HG03159 (cell line): ENCODE measurements around the gene GJB5.

Experiments used
- ATAC-seq: cut with Tn5 transposase; IDR thresholded peaks from one replicate; pipeline ENCODE4 v1.9.1; 2021; ENCODE audit warnings: mild to moderate bottlenecking, moderate library complexity; ENCODE audit not compliant: unreplicated experiment

GJB5 gene

DNA sequence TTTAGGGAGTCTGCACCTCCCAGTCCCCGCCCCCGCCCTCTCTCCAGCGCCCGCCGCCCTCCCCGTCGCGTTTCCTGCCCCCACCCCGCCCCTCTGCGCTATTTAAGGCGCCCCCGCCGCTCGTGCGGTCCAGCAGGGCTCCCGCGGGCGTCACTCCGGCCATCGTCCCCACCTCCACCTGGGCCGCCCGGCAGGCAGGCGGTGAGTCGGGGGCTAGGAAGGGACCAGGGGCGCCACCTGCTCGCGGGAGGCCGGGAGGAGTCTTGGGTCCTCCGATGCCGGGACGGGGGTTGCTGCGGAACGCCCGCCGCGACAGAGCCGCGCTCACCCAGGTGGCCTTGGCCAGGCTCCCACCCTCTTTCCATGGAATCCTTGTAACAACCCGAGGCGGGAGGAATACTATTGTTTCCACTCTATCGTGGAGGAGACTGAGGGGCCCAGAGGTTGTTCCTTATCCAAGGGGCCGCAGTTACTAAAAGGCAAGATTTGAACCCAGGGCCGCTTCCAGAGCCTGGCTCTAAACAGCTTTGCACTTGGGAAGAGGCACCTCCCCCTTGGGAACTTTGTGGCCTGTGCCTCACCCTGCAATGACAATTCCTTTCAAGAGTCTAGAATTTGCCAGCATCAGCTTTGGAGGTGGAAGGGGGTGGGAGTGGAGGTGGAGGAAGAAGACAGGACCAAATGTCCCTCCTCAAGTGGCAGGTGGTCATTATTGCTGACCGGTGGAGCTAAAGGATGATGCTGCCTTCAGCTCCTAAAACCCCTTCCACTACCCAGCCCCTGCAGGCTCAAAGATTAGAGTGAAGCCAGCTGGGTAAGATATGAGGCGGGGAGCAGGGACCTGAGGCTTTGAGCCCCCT lies 38.3 kb downstream of the GJB5 start, which contains the start of gene GJA4:
TSS of gene GJA4 (plus strand) at position 132 of the 860 bp plus-strand sequence. CDS start 1,215 bp downstream, outside the sequence.
- no peak for ATAC-seq

DNA sequence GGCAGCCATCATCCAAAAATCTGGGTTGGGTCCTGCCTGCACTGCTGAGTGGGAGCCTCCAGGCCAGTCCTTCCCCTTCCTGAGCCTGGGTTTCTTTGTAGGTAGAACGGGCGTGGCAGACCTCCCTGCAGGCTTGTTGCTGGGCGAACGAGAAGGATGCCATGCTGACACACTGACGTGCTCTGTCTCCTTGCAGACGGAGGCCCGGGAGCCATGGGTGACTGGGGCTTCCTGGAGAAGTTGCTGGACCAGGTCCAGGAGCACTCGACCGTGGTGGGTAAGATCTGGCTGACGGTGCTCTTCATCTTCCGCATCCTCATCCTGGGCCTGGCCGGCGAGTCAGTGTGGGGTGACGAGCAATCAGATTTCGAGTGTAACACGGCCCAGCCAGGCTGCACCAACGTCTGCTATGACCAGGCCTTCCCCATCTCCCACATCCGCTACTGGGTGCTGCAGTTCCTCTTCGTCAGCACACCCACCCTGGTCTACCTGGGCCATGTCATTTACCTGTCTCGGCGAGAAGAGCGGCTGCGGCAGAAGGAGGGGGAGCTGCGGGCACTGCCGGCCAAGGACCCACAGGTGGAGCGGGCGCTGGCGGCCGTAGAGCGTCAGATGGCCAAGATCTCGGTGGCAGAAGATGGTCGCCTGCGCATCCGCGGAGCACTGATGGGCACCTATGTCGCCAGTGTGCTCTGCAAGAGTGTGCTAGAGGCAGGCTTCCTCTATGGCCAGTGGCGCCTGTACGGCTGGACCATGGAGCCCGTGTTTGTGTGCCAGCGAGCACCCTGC lies 39.3 kb downstream of the GJB5 start:
- ATAC-seq, result no peak

DNA sequence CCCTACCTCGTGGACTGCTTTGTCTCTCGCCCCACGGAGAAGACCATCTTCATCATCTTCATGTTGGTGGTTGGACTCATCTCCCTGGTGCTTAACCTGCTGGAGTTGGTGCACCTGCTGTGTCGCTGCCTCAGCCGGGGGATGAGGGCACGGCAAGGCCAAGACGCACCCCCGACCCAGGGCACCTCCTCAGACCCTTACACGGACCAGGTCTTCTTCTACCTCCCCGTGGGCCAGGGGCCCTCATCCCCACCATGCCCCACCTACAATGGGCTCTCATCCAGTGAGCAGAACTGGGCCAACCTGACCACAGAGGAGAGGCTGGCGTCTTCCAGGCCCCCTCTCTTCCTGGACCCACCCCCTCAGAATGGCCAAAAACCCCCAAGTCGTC lies 39.9 kb downstream of the GJB5 start:
- no peak for ATAC-seq

DNA sequence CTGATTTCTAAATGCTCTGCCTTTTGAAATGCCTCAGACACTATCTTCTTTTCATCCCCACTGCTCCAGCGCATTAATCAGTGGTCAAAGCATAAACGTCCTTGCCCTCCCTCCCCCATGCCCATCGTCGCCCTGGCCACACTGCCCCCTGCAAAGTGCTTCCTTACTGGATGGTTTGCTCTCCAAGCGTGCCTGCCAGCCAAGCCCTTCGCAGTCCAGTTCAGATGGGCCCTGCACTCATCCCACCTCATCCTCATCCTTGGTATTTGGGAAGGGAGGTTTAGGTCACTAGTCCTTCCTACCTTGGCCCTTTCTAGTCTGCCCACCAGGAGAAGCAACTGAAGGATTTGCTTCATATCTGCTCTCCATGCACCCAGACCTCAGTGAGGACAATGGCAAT lies 41.1 kb downstream of the GJB5 start:
- ATAC-seq, result no peak

DNA sequence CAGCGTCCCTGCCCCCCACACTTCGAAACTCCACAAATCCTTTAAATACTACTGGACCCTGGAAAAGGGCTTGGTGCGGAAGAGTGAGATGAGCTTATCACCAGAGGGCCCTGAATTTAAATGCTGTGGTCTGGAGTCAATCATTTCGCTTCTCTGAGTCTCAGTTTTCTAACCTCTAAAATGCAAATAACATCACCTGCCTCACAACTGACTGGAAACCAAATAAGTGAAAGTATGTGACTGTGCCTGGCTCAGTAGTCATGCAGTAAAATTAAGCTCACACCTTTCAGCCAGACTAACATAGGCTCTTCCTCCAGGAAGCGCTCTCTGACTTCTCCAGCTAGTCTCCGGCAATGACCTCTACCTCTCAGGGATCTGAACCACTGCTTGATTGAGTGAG lies 42.1 kb downstream of the GJB5 start:
- no peak for ATAC-seq

DNA sequence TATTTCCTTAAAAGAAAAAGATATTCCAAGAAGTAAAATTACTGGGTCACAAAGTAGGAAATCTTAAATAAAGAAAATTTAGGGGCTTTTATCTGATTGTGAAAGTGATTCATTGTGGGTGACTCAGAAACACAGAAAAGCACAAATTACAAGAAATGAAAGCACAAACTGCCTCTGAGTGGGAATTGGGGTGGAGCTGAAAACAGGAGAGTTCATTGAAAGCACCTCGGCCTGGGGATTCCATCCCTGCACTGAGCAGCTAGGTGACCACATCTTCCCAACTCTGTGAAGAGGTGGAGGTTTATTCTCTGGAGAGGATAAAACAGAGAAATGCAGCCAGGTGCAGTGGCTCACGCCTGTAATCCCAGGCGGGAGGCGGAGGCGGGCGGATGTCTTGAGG lies 45.4 kb downstream of the GJB5 start:
- ATAC-seq, result no peak

DNA sequence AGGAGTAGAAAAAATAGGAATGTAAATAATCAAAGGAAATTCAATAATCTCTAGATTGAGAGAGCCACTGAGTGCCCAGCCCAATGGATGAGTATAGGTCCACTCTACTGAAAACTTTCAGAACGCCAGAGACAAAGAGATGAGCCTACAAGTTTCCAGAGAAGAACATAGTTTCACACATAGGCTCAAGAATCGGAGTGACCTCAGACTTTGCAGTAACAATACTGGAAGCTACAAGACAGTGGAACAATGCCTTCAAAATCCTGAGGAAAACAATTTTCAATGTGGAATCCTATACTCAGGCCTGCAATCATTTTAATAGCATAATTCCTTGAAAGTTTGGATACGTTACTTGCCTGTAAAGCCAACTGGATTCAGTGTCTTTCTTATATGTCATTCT lies 48.9 kb downstream of the GJB5 start:
- no peak for ATAC-seq

DNA sequence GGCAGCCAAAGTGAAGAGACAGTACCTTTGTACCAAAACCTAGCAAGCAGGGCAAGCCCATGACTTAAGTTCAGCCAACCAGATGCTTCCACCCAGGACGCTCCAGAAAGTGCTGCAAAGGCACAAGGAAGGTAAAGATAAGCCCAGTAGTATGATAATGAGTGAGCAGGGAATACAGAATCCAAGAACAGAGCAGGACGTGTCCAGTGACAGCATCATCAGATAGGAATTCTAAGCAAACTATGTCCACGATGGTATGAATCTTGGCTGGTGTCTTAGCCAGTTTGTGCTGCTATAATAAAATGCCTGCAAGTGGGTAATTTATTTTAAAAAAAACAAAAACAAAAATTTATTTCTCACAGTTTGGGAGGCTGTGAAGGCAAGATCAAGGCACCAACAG lies 51.5 kb downstream of the GJB5 start:
- ATAC-seq, result no peak
